ENCODE data around the gene KLF11.

KLF11 gene

GRCh38 chr2:10042301-10043161 is 819 bp upstream of the KLF11 start:
- peak; percentile 79 for DNase-seq (ENCODE audit: low spot score)

GRCh38 chr2:10043906-10044601 is 704 bp downstream of the KLF11 start:
- peak; percentile 94 for DNase-seq (ENCODE audit: low spot score)

GRCh38 chr2:10045561-10046355 is 2.4 kb downstream of the KLF11 start:
- DNase-seq (ENCODE audit: low spot score), result no peak

- no peak for DNase-seq (ENCODE audit: low spot score)
These were observed 3.6 kb downstream of the KLF11 start for GRCh38 chr2:10046931-10047330.

GRCh38 chr2:10047616-10048500 is 4.5 kb downstream of the KLF11 start:
- DNase-seq (ENCODE audit: low spot score), result no peak

- no peak for DNase-seq (ENCODE audit: low spot score)
These were observed 5.3 kb downstream of the KLF11 start for GRCh38 chr2:10048501-10049171.

GRCh38 chr2:10052216-10052615 is 8.9 kb downstream of the KLF11 start:
- DNase-seq (ENCODE audit: low spot score), result no peak

- no peak for DNase-seq (ENCODE audit: low spot score)
These were observed 10.0 kb downstream of the KLF11 start for GRCh38 chr2:10053351-10053750.

- no peak for DNase-seq (ENCODE audit: low spot score)
These were observed 11.1 kb downstream of the KLF11 start for GRCh38 chr2:10054424-10054823.

- no peak for DNase-seq (ENCODE audit: low spot score)
These were observed 11.6 kb downstream of the KLF11 start for GRCh38 chr2:10054976-10055375.

- no peak for DNase-seq (ENCODE audit: low spot score)
These were observed 13.1 kb downstream of the KLF11 start for GRCh38 chr2:10056439-10056838.

GRCh38 chr2:10057231-10058107 is 14.1 kb downstream of the KLF11 start:
- peak; percentile 78 for DNase-seq (ENCODE audit: low spot score)

GRCh38 chr2:10058251-10059015 is 15.1 kb downstream of the KLF11 start:
- no peak for DNase-seq (ENCODE audit: low spot score)

GRCh38 chr2:10059016-10059351 is 15.6 kb downstream of the KLF11 start:
- no peak for DNase-seq (ENCODE audit: low spot score)

GRCh38 chr2:10059552-10060335 is 16.4 kb downstream of the KLF11 start:
- no peak for DNase-seq (ENCODE audit: low spot score)

GRCh38 chr2:10061221-10061925 is 18.0 kb downstream of the KLF11 start:
- no peak for DNase-seq (ENCODE audit: low spot score)

- no peak for DNase-seq (ENCODE audit: low spot score)
These were observed 19.6 kb downstream of the KLF11 start for GRCh38 chr2:10062931-10063365.

- no peak for DNase-seq (ENCODE audit: low spot score)
These were observed 20.2 kb downstream of the KLF11 start for GRCh38 chr2:10063566-10063965.

All from ecto neural progenitor cell (in vitro differentiated cells).